Mucosa of stomach (tissue), 1 donor: ENCODE data around the gene GRM4.

ENCODE experiments used
- H3K27me3 ChIP-seq: one replicate; pipeline ENCODE4 v1.7.0; 2013; ENCODE audit warnings: mild to moderate bottlenecking, low read length; ENCODE audit not compliant: control insufficient read depth, insufficient read depth
- H3K36me3 ChIP-seq: one replicate; pipeline ENCODE4 v1.7.0; 2013; ENCODE audit warnings: low read length; ENCODE audit not compliant: control insufficient read depth, insufficient read depth
- H3K4me1 ChIP-seq: one replicate; pipeline ENCODE4 v1.7.0; 2013; ENCODE audit warnings: mild to moderate bottlenecking, low read length; ENCODE audit not compliant: control insufficient read depth, insufficient read depth
- H3K4me3 ChIP-seq: one replicate; pipeline ENCODE4 v1.7.0; 2013; ENCODE audit warnings: low read length
- H3K9ac ChIP-seq: one replicate; pipeline ENCODE4 v1.7.0; 2013; ENCODE audit warnings: mild to moderate bottlenecking, low read length, moderate library complexity
- H3K9me3 ChIP-seq: one replicate; pipeline ENCODE4 v1.7.0; 2013; ENCODE audit warnings: mild to moderate bottlenecking, low read length, moderate library complexity; ENCODE audit not compliant: control insufficient read depth
- donor health status: Pancreatic carcinoma.

Gene GRM4

DNA sequence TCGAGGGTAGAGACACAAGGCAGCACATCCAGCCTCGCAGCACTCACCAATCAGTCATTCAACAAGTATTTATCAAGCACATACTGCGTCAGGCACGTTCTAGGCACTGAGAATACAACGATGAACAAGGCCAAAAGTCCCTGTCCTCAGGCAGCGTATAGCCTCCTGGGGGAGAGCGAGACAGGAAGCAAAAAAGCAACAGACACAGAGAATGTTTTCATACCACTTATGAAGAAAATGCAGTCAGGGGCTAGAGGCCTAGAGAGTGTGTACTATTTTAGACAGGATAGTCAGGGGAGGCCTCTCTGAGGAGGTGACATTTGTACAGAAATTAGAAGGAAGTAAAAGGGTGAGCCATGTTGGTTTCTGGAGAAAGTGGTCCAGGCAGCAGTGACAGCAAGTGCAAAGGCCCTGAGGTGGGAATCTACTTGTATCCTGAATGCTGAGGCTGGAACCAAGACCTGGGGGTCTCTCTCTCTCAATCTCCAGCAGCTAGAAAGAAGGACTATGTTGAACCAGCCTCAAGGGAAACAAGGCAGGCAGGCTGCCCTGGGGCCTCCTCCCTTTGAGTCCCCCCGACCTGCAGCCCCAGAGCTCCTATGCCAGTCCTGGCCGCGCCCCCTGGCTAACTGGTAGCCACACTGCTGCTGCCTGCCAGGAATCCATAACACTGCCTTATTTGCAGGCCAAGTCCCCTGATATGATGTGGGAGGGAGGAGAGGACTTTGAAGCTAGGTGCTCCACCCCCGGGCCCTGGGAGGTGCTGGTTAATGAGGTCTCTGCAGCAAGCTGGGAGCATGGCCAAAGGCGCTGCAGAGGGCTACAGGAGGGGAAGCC lies 151.2 kb downstream of the GRM4 start:
- no peaks in the 10 kb centered on the region for H3K9me3 ChIP-seq
- H3K27me3 ChIP-seq = no peaks in the 10 kb centered on the region
- H3K36me3 ChIP-seq = no peaks in the 10 kb centered on the region

GRCh38 chr6:33993653-33994471 lies 152.0 kb downstream of the GRM4 start:
- Histone ChIP-seq H3K4me1 (peaks cover 19% of the 10 kb centered on the region), H3K27me3 (no peaks in the 10 kb centered on the region), H3K9me3 (no peaks in the 10 kb centered on the region), H3K4me3 (no peak overlapping the region), H3K36me3 (no peaks in the 10 kb centered on the region), H3K9ac (no peak overlapping the region)

More for the DNA sequence above, 151.2 kb downstream of the GRM4 start:
- Histone ChIP-seq H3K4me1 (peaks cover 14% of the 10 kb centered on the region), H3K4me3 (no peak overlapping the region), H3K9ac (no peak overlapping the region)

DNA sequence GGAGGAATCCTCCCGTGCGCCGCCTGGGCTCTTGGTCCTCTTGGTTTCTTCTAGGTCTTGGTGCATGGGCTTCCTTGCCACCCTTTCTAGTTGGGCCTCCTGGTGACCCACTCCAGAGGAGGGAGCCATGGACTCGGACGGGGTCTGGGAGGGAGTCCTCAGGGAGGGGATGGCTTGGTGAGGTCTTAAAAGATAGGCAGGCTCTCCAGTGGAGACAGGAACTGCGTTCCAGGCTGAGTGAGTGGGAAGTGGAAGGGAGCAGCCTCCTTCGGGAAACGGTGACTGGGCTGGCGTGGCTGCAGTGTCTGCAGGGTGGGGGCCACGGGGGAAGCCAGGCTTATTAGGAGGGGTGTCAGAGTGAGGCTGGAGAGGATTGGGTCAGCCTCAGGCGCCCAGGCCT lies 152.8 kb downstream of the GRM4 start:
- Histone ChIP-seq H3K4me3 (no peak overlapping the region), H3K36me3 (no peaks in the 10 kb centered on the region), H3K9ac (no peak overlapping the region), H3K9me3 (no peaks in the 10 kb centered on the region), H3K4me1 (peaks cover 26% of the 10 kb centered on the region), H3K27me3 (no peaks in the 10 kb centered on the region)

DNA sequence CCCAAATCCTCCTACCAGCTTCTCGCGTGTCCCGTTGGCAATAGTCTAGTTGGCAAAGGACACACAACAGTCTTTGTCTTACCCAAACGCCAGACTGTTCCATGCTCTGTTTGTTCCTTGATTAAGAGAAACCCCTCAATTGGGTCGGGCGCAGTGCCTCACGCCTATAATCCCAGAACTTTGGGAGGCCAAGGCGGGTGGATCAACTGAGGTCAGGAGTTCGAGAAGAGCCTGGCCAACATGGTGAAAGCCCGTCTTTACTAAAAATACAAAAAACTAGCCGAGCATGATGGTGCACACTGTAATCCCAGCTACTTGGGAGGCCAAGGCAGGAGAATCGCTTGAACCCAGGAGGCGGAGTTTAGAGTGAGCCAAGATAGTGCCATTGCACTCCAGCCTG lies 153.7 kb downstream of the GRM4 start:
- H3K4me3 ChIP-seq = no peak overlapping the region
- no peaks in the 10 kb centered on the region for H3K9me3 ChIP-seq
- no peak overlapping the region for H3K9ac ChIP-seq
- no peaks in the 10 kb centered on the region for H3K36me3 ChIP-seq
- no peaks in the 10 kb centered on the region for H3K27me3 ChIP-seq
- H3K4me1 ChIP-seq = peaks cover 33% of the 10 kb centered on the region

DNA sequence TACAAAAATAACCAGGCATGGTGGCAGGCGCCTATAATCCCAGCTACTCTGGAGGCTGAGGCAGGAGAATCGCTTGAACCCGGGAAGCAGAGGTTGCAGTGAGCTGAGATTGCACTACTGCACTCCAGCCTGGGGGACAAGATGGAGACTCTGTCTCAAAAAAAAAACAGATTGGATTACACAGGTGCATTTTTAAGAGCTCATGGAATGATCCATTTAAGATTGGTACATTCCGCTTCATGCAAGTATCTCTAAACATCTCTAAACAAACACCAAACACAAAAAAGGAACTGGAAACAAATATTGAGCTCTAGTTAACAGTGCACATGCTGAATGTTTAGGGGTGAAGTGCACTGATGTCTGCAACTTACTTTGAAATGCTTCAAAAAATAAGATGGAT lies 154.3 kb downstream of the GRM4 start:
- Histone ChIP-seq H3K4me3 (no peak overlapping the region), H3K4me1 (peaks cover 33% of the 10 kb centered on the region), H3K27me3 (no peaks in the 10 kb centered on the region), H3K9ac (no peak overlapping the region), H3K36me3 (no peaks in the 10 kb centered on the region), H3K9me3 (no peaks in the 10 kb centered on the region)

DNA sequence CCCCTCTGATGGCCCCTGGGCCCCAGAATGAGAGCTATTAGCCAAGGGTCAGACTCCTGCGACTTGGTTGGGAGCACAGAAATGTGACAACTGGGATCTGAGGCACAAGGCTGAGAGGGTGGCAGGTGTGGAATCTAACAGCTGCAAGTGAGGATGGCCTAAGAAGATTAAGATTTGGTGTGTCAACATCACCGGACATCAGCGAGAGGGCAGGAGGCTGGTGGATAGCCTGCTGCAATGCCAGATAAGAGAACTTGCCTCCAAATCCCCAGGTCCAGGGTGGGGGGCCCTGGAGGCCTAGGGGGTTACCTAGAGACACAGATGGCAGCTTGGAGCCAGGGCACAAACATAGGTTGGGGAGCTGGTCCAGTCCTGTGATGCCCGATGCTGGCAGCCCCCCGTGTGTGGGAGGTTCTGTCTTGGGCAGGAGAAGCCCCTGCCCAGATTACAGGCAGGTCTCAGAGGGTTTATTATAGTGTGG lies 155.8 kb downstream of the GRM4 start:
- H3K9ac ChIP-seq = no peak overlapping the region
- H3K4me3 ChIP-seq = no peak overlapping the region
- no peaks in the 10 kb centered on the region for H3K36me3 ChIP-seq
- peaks cover 27% of the 10 kb centered on the region for H3K4me1 ChIP-seq
- H3K27me3 ChIP-seq = no peaks in the 10 kb centered on the region
- no peaks in the 10 kb centered on the region for H3K9me3 ChIP-seq

- Histone ChIP-seq H3K4me1 (peaks cover 19% of the 10 kb centered on the region), H3K36me3 (no peaks in the 10 kb centered on the region), H3K27me3 (no peaks in the 10 kb centered on the region), H3K9me3 (no peaks in the 10 kb centered on the region), H3K9ac (no peak overlapping the region), H3K4me3 (no peak overlapping the region)
These were observed 156.7 kb downstream of the GRM4 start for GRCh38 chr6:33989016-33989854.

DNA sequence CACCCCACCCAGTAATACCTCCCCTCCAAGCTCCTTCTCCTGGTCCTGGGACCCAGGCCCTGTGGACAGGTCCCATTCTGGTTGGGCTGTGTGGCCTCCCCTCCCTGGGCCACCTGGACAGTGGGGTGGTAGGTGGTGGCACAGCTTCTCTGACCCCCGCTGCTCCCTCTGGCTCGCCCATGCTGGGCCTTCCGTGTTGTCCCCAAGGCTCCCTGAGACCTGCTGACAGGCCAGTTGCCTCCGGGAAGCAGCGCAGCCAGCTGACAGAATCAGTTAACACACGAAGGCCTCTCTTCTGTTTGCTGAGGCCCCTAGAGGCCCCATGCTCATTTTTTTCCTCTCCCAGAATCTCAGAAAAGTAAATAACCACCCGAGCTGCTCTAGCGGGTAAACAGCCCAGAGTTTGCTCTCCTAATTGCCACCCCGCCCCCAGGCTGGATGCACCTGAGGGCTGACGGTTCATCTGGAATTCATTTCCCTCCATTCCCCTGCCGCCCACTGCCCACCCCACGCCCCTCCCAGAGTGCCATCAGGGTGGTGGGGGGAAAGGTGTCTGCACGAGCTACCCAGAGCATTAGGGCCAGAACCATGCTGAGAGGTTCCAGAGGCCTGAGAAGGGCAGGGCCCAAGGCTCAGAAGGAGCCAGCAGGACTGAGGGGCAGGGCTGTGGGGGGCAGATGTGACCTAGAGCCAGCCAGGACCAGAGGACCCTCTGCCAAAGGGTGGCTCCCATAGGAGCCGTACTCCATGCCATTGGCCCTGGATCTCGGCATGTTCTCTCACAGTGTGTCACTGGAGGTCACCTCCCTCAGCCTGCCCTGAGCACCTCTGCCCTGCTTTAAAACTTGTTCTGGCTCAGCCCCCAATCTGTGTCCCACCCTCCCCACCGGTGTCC lies 157.5 kb downstream of the GRM4 start:
- H3K9me3 ChIP-seq = no peaks in the 10 kb centered on the region
- peaks cover 22% of the 10 kb centered on the region for H3K4me1 ChIP-seq
- H3K4me3 ChIP-seq = no peak overlapping the region
- H3K9ac ChIP-seq = no peak overlapping the region
- no peaks in the 10 kb centered on the region for H3K27me3 ChIP-seq
- no peaks in the 10 kb centered on the region for H3K36me3 ChIP-seq

DNA sequence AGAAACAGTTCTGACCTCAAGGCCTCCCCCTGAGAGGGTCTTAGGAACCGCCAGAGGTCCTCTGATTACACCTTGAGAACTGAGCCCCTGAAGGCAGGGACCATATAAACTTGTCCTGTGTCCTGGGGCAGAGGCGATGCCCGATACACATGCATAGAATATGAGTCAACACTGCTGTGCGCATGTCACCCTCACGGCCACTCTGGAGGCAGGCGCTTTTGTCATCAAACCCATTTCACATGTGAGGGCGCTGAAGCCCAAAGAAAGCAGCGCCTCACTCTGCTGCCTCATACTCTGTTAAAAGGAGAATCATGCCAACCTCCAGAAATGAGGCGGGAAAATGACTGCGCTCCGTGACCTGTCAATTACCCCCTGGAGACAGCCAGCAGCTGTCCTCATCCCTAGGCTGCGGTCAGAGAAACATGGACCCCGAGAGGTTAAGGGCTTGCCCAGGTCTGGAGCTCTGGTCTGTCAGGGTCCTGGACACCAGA lies 158.3 kb downstream of the GRM4 start:
- no peaks in the 10 kb centered on the region for H3K27me3 ChIP-seq
- H3K4me1 ChIP-seq = peaks cover 30% of the 10 kb centered on the region
- H3K9ac ChIP-seq = no peak overlapping the region

DNA sequence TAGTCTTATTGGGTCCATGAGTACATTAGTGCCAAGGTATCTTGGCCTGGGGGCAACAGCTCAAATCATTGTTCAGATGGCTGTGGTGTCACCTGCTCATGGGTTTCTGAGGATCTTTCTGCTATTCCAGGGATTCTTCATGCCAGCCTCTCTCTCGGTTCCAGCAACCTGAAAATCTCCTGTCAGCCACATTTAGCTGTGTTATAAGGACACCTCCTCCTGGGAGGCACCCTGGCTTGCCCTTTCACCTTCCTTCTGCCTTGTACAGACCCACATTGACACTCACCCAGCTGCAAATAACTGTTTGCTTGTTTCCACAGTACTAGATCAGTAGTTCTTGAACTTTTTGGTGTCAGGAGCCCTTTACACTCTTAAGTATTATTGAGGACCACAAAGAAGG lies 159.9 kb downstream of the GRM4 start:
- H3K4me1 ChIP-seq = peaks cover 30% of the 10 kb centered on the region
- H3K9ac ChIP-seq = no peak overlapping the region
- H3K4me3 ChIP-seq = no peak overlapping the region
- H3K36me3 ChIP-seq = no peaks in the 10 kb centered on the region
- H3K9me3 ChIP-seq = no peaks in the 10 kb centered on the region
- no peaks in the 10 kb centered on the region for H3K27me3 ChIP-seq

More for the DNA sequence above, 158.3 kb downstream of the GRM4 start:
- no peak overlapping the region for H3K4me3 ChIP-seq
- H3K36me3 ChIP-seq = no peaks in the 10 kb centered on the region
- no peaks in the 10 kb centered on the region for H3K9me3 ChIP-seq

DNA sequence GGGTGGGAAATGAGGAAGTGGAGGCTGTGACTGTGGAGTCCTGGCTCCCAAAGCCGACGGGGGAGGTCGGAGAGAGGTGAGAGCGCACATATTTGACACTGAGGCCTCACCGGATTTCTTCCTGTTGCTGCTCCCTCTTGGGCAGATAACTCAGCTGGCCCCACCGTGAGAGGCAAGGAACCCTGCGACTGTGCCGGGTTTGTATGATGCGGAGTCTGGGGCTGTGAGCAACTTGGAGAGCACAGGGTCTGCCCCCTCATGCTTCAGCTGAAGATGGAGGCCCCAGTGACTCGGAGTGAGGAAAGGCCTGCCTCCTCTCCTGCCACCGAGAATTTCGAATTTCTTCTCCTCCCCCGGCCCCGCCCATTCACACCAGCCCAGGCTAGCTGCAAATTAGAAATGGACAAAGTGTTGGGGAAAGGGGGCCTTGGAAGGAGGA lies 160.6 kb downstream of the GRM4 start:
- Histone ChIP-seq H3K4me1 (peaks cover 30% of the 10 kb centered on the region), H3K9me3 (no peaks in the 10 kb centered on the region)

More for the DNA sequence above, 160.6 kb downstream of the GRM4 start:
- no peak overlapping the region for H3K4me3 ChIP-seq
- H3K9ac ChIP-seq = no peak overlapping the region
- no peaks in the 10 kb centered on the region for H3K36me3 ChIP-seq
- H3K27me3 ChIP-seq = no peaks in the 10 kb centered on the region
